Panc1 (cell line): ENCODE measurements around the gene FSIP1. TPM values are rescaled to one million over a fixed set of nuclear protein-coding genes. Genes with fewer than 3 reads are reported as not detected.

Experiments
- ATAC-seq: fragments of 200-7000 bp; cut with Tn5 transposase; 2 replicates; pipeline ENCODE4 v1.9.1; 2020; ENCODE audit warnings: mild to moderate bottlenecking, moderate library complexity
- BruUV-seq: library from RNA; stranded (reverse); fragments of 400-500 nt; replicated peaks from 2 replicates; lab custom pipeline; 2021; lab: Mats Ljungman, UMichigan
- CTCF ChIA-PET: fragments of 300-600 bp; sonication (Branson Sonifier 250); formaldehyde crosslinking; loops from one replicate; lab custom pipeline; 2022; ENCODE audit warnings: antibody characterized with exemption; lab: Charles Lee
- POLR2A ChIA-PET: fragments of 300-600 bp; sonication (Branson Sonifier 250); formaldehyde crosslinking; loops from one replicate; lab custom pipeline; 2022; ENCODE audit warnings: antibody characterized with exemption; lab: Charles Lee
- DNase-seq: peaks from one replicate; pipeline ENCODE4 v3.0.0-alpha.2; 2010; ENCODE audit warnings: low read depth, low spot score
- H3K27ac ChIP-seq: 2 replicates; pipeline ENCODE4 v1.5.1; 2011; ENCODE audit warnings: mild to moderate bottlenecking, low read length, inconsistent platforms
- H3K27me3 ChIP-seq: fragments of 200-500 bp; sonication (Bioruptor generic); 2 replicates; pipeline ENCODE4 v1.6.0; 2014; ENCODE audit warnings: low read length, inconsistent platforms; ENCODE audit not compliant: control insufficient read depth, insufficient read depth
- H3K36me3 ChIP-seq: fragments of 200-500 bp; sonication (Bioruptor generic); 2 replicates; pipeline ENCODE4 v1.5.1; 2014; ENCODE audit warnings: inconsistent platforms, mild to moderate bottlenecking, low read length, moderate library complexity; ENCODE audit not compliant: control insufficient read depth, insufficient read depth
- H3K4me1 ChIP-seq: 2 replicates; pipeline ENCODE4 v1.5.1; 2011; ENCODE audit warnings: inconsistent platforms, mild to moderate bottlenecking, low read length, moderate library complexity; ENCODE audit not compliant: control insufficient read depth, insufficient read depth
- H3K4me3 ChIP-seq, 2 experiments: 2 replicates each; pipeline ENCODE4 v1.5.1; 2011 to 2012; ENCODE audit warnings: low read depth in 2 of 2, low read length in 2 of 2, mild to moderate bottlenecking in 2 of 2, inconsistent platforms in 1 of 2, moderate library complexity in 1 of 2
- H3K9me3 ChIP-seq: fragments of 200-500 bp; sonication (Bioruptor generic); 2 replicates; pipeline ENCODE4 v1.5.1; 2014; ENCODE audit warnings: low read depth, mild to moderate bottlenecking, inconsistent platforms, low read length, moderate library complexity; ENCODE audit not compliant: control insufficient read depth, insufficient read depth
- CTCF ChIP-seq: fragments of 450-650 bp; IDR thresholded peaks from 2 replicates; pipeline ENCODE4 v1.5.1; 2017; ENCODE audit warnings: mild to moderate bottlenecking
- POLR2AphosphoS5 ChIP-seq: IDR thresholded peaks from 2 replicates; pipeline ENCODE4 v1.6.1; 2012; ENCODE audit warnings: mild to moderate bottlenecking, low read depth, low read length, moderate library complexity
- REST ChIP-seq, 2 experiments: IDR thresholded peaks; 2 replicates each; pipeline ENCODE4 v1.6.1; 2011 to 2012; ENCODE audit warnings: low read depth in 2 of 2, control low read depth in 1 of 2, low read length in 1 of 2, mild to moderate bottlenecking in 1 of 2, moderate library complexity in 1 of 2; ENCODE audit not compliant: insufficient read depth in 1 of 2
- SIN3A ChIP-seq: IDR thresholded peaks from 2 replicates; pipeline ENCODE4 v1.6.1; 2012; ENCODE audit warnings: low read depth, mild to moderate bottlenecking, low read length, moderate library complexity, borderline replicate concordance; ENCODE audit not compliant: insufficient read depth
- TCF7L2 ChIP-seq: IDR thresholded peaks from 2 replicates; pipeline ENCODE4 v1.6.1; 2011; ENCODE audit warnings: mild to moderate bottlenecking, low read depth, low read length, inconsistent platforms
- in situ Hi-C: cut with HindIII; loops from 2 replicates; pipeline ENCODE4 v1.10.0; 2016; ENCODE audit warnings: low sequenced_read_pairs, low pct_unique_long_range_greater_than_20kb
- intact Hi-C: fragments of 100-400 bp; cut with micrococcal nuclease; formaldehyde crosslinking; loops from one replicate; pipeline ENCODE4 v1.10.0; 2022; ENCODE audit not compliant: unreplicated experiment
- total RNA-seq: library from RNA; stranded (reverse); gene quantifications from one replicate; pipeline ENCODE4 v1.2.1, GENCODE V29; 2021; ENCODE audit not compliant: unreplicated experiment

The FSIP1 gene
- total RNA-seq, 1 experiment from 2014 or later: 1.4 TPM

GRCh38 chr15:39731266-39731665 is 51.4 kb downstream of the FSIP1 start:
- no peak overlapping the region for H3K27ac ChIP-seq
- BruUV-seq: no TSS peak
- no peaks in the 10 kb centered on the region for H3K27me3 ChIP-seq
- no peak for TF ChIP-seq CTCF
- TF ChIP-seq POLR2AphosphoS5: no peak
- no peak for TF ChIP-seq SIN3A
- no peak for TF ChIP-seq TCF7L2
- H3K36me3 ChIP-seq: no peaks in the 10 kb centered on the region
- intact Hi-C loops (no loop called here), in situ Hi-C loops (no loop called here)
- CTCF ChIA-PET: no interaction called here
- DNase-seq (no peak), ATAC-seq (no peak)
- no peaks in the 10 kb centered on the region for H3K4me1 ChIP-seq
- no peaks in the 10 kb centered on the region for H3K9me3 ChIP-seq
- no peak overlapping the region for H3K4me3 ChIP-seq
- POLR2A ChIA-PET: no interaction called here

DNA sequence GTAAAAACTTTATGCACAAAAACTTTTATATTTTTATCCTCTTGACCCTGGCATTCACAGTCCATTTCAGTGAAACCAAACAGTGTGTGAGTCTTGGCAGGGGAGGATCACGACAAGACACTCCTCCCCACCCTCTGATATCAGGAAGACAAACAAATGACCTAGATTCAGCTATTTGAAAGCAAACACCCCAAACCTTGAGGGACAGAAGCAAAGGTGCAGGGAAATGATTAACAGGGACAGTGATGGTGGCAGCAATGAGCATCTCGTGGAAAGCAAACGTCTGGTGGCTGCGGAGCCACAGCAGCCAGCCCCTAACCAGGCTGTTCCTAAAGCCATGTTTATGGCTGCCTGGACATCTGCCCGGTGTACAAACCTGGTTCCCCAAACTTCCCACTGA is 52.1 kb downstream of the FSIP1 start:
- Histone ChIP-seq H3K27me3 (no peaks in the 10 kb centered on the region), H3K36me3 (no peaks in the 10 kb centered on the region), H3K9me3 (no peaks in the 10 kb centered on the region), H3K4me3 (no peak overlapping the region), H3K4me1 (no peaks in the 10 kb centered on the region), H3K27ac (no peak overlapping the region)
- POLR2A ChIA-PET: no interaction called here
- intact Hi-C loops: no loop called here
- TF ChIP-seq SIN3A (no peak), TCF7L2 (no peak), CTCF (no peak), REST (IDR thresholded peaks at IDR 0.05; ENCODE audit: insufficient read depth in 1 of 2, low read depth in 2 of 2, low read length in 1 of 2) (no peak), POLR2AphosphoS5 (no peak)
- CTCF ChIA-PET: no interaction called here
- ATAC-seq: no peak
- in situ Hi-C loops: no loop called here
- no TSS peak for BruUV-seq
- no peak for DNase-seq
